Neural cell (in vitro differentiated cells): ENCODE measurements around the gene GALNT2. TPM values are rescaled to one million over a fixed set of nuclear protein-coding genes. Genes with fewer than 3 reads are reported as not detected.

Experiments used
- H2AFZ ChIP-seq: fragments of 200-600, 300-800 bp; sonication (generic), shearing (Covaris generic); 2 replicates; pipeline ENCODE4 v1.6.0; 2014; ENCODE audit warnings: low read depth, mild to moderate bottlenecking, antibody characterized with exemption, low read length, moderate library complexity
- H3F3A ChIP-seq: fragments of 200-600 bp; shearing (Covaris generic); 2 replicates; pipeline ENCODE4 v1.6.1; 2016; ENCODE audit warnings: mild to moderate bottlenecking, moderate library complexity, mixed read lengths, antibody characterized with exemption, low read length; ENCODE audit not compliant: insufficient read depth, poor library complexity, severe bottlenecking
- H3K27ac ChIP-seq: fragments of 200-600, 300-800 bp; sonication (generic), shearing (Covaris generic); 2 replicates; pipeline ENCODE4 v1.5.1; 2014; ENCODE audit warnings: mild to moderate bottlenecking, low read length, moderate library complexity
- H3K27me3 ChIP-seq: fragments of 300-800, 200-600 bp; sonication (generic), shearing (Covaris generic); 2 replicates; pipeline ENCODE4 v1.6.0; 2014; ENCODE audit warnings: mild to moderate bottlenecking, low read depth, low read length, moderate library complexity; ENCODE audit not compliant: insufficient read depth
- H3K36me3 ChIP-seq: fragments of 300-800, 200-600 bp; sonication (generic), shearing (Covaris generic); 2 replicates; pipeline ENCODE4 v1.5.1; 2014; ENCODE audit warnings: mild to moderate bottlenecking, antibody characterized with exemption, low read length, moderate library complexity; ENCODE audit not compliant: insufficient read depth
- H3K4me2 ChIP-seq: fragments of 300-800, 200-600 bp; sonication (generic), shearing (Covaris generic); 2 replicates; pipeline ENCODE4 v1.6.0; 2014; ENCODE audit warnings: mild to moderate bottlenecking, low read length
- H3K4me3 ChIP-seq: fragments of 300-800, 200-600 bp; sonication (generic), shearing (Covaris generic); 2 replicates; pipeline ENCODE4 v1.5.1; 2014; ENCODE audit warnings: mild to moderate bottlenecking, low read length, moderate library complexity
- H3K79me2 ChIP-seq: fragments of 200-600 bp; shearing (Covaris generic); replicated peaks from 2 replicates; pipeline ENCODE4 v1.6.0; 2014; ENCODE audit warnings: mild to moderate bottlenecking, low read length, moderate library complexity; ENCODE audit not compliant: insufficient read depth
- H3K9ac ChIP-seq: fragments of 300-800, 200-600 bp; sonication (generic), shearing (Covaris generic); 2 replicates; pipeline ENCODE4 v1.6.1; 2016; ENCODE audit warnings: mild to moderate bottlenecking, low read length, mixed read lengths
- H3K9me2 ChIP-seq: fragments of 200-600 bp; shearing (Covaris generic); 2 replicates; pipeline ENCODE4 v1.6.1; 2016; ENCODE audit warnings: mild to moderate bottlenecking, low read length, mixed read lengths; ENCODE audit not compliant: insufficient read depth
- H3K9me3 ChIP-seq: fragments of 200-600, 300-800 bp; sonication (generic), shearing (Covaris generic); 2 replicates; pipeline ENCODE4 v1.6.1; 2016; ENCODE audit warnings: mild to moderate bottlenecking, mixed run types, low read length, moderate library complexity, mixed read lengths
- H4K20me1 ChIP-seq: fragments of 200-600 bp; shearing (Covaris generic); 2 replicates; pipeline ENCODE4 v1.6.1; 2016; ENCODE audit warnings: mild to moderate bottlenecking, mixed run types; ENCODE audit not compliant: insufficient read depth
- EP300 ChIP-seq: fragments of 450-650 bp; conservative IDR thresholded peaks from 2 replicates; pipeline ENCODE4 v1.6.1; 2014; ENCODE audit warnings: antibody characterized with exemption, mild to moderate bottlenecking, moderate library complexity; ENCODE audit not compliant: poor library complexity, severe bottlenecking
- EZH2 ChIP-seq: fragments of 200-600, 300-800 bp; shearing (Covaris generic), sonication (generic); IDR thresholded peaks from 2 replicates; pipeline ENCODE4 v1.6.1; 2014; ENCODE audit warnings: antibody characterized with exemption, low read length, borderline replicate concordance, mild to moderate bottlenecking; ENCODE audit not compliant: insufficient read depth, poor library complexity, severe bottlenecking
- MXI1 ChIP-seq: fragments of 450-650 bp; conservative IDR thresholded peaks from 2 replicates; pipeline ENCODE4 v1.6.1; 2014; ENCODE audit warnings: antibody characterized with exemption, mild to moderate bottlenecking; ENCODE audit not compliant: poor library complexity, severe bottlenecking
- POLR2AphosphoS5 ChIP-seq: IDR thresholded peaks from 2 replicates; pipeline ENCODE4 v1.6.1; 2012
- RAD21 ChIP-seq: fragments of 450-650 bp; conservative IDR thresholded peaks from 2 replicates; pipeline ENCODE4 v1.6.1; 2014; ENCODE audit warnings: antibody characterized with exemption, mild to moderate bottlenecking, moderate library complexity
- REST ChIP-seq: IDR thresholded peaks from 2 replicates; pipeline ENCODE4 v1.6.1; 2012; ENCODE audit warnings: borderline replicate concordance
- TAF1 ChIP-seq: IDR thresholded peaks from 2 replicates; pipeline ENCODE4 v1.6.1; 2012; ENCODE audit warnings: low read depth
- polyA plus RNA-seq: library from polyadenylated mRNA; depleted of rRNA; stranded (reverse); fragments of >200 nt; gene quantifications from 2 replicates; pipeline ENCODE4 v1.2.3, GENCODE V29; 2014

The GALNT2 gene
- polyA plus RNA-seq, 1 donor from 2014 or later: 38.8 TPM

DNA sequence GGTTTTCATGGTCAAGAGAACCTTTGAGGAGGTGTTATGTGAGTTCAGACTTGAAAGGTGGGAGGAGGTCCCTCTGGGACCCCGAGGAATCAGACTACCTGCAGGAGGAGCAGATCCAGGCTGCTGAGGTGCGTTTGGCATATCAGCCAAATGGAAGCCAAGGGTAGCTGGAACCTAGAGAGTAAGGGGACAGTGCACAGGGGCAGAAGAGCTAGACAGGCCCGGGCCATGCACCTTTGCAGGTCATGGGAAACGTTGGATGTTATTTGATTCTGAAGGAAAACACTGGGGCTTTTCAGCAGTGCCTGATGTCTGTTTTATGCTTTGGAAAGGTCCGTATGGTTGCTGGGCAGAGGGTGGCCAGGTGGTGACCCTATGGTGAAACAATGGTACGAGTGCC, 189.9 kb downstream of the GALNT2 start:
- Histone ChIP-seq H3K9me2 (no peaks in the 10 kb centered on the region), H3K4me3 (no peak overlapping the region), H3K27ac (no peak overlapping the region), H3K9ac (no peak overlapping the region), H3K4me2 (no peak overlapping the region), H3K36me3 (no peaks in the 10 kb centered on the region), H2AFZ (no peak overlapping the region), H3F3A (no peaks in the 10 kb centered on the region), H3K79me2 (no peaks in the 10 kb centered on the region), H3K9me3 (no peaks in the 10 kb centered on the region), H4K20me1 (no peaks in the 10 kb centered on the region), H3K27me3 (no peaks in the 10 kb centered on the region)
- TF ChIP-seq REST: no peak

GRCh38 chr1:230259621-230260020, 192.6 kb downstream of the GALNT2 start:
- no peak overlapping the region for H3K4me3 ChIP-seq
- no peak overlapping the region for H3K9ac ChIP-seq
- H3K27ac ChIP-seq: no peak overlapping the region
- no peaks in the 10 kb centered on the region for H3K9me3 ChIP-seq
- no peaks in the 10 kb centered on the region for H3K27me3 ChIP-seq
- H3K36me3 ChIP-seq: no peaks in the 10 kb centered on the region
- H3K9me2 ChIP-seq: no peaks in the 10 kb centered on the region
- no peak overlapping the region for H3K4me2 ChIP-seq
- no peaks in the 10 kb centered on the region for H3K79me2 ChIP-seq
- no peak for TF ChIP-seq TAF1
- TF ChIP-seq EZH2: no peak
- no peak for TF ChIP-seq POLR2AphosphoS5
- TF ChIP-seq RAD21: no peak
- no peak for TF ChIP-seq EP300
- H3F3A ChIP-seq: no peaks in the 10 kb centered on the region
- no peak overlapping the region for H2AFZ ChIP-seq
- H4K20me1 ChIP-seq: no peaks in the 10 kb centered on the region

DNA sequence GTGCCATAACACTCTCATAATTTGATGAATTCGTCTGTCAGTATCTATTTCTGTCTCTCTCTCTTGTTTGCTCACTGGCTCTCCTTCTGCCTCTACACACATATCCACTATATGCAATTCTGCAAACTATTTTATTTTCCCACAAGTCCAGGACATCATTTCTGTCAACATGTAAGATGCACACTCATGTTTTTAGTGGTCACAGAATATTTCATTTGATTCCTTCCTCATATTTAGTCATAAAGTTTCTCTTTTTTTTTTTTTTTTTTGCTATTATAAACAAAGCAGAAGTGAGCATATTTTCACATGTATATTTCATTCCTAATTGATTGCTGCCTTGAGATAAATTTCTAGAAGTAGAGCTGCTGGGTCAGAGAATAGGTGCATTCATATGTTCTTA, 193.8 kb downstream of the GALNT2 start:
- no peaks in the 10 kb centered on the region for H3K79me2 ChIP-seq

More for the DNA sequence above, 193.8 kb downstream of the GALNT2 start:
- H3K27me3 ChIP-seq: no peaks in the 10 kb centered on the region
- no peaks in the 10 kb centered on the region for H3F3A ChIP-seq
- no peak overlapping the region for H3K4me2 ChIP-seq
- no peaks in the 10 kb centered on the region for H4K20me1 ChIP-seq
- no peaks in the 10 kb centered on the region for H3K9me2 ChIP-seq
- no peak overlapping the region for H2AFZ ChIP-seq
- H3K4me3 ChIP-seq: no peak overlapping the region
- TF ChIP-seq MXI1: no peak
- TF ChIP-seq EP300: no peak
- H3K27ac ChIP-seq: peak overlapping the region; percentile 26
- H3K36me3 ChIP-seq: no peaks in the 10 kb centered on the region
- no peaks in the 10 kb centered on the region for H3K9me3 ChIP-seq
- no peak overlapping the region for H3K9ac ChIP-seq
